Fibroblast of skin of left biceps (primary cell): ENCODE data around the gene SEMA5A.

Experiments
- DNase-seq, 2 experiments: peaks; one replicate each; pipeline ENCODE4 v3.0.0-alpha.2; 2013; ENCODE audit warnings: low read depth in 2 of 2

The SEMA5A gene

GRCh38 chr5:9331372-9331771 lies 214.5 kb downstream of the SEMA5A start:
- no peak for DNase-seq

GRCh38 chr5:9329125-9329524 lies 216.8 kb downstream of the SEMA5A start:
- DNase-seq: no peak

GRCh38 chr5:9325549-9325948 lies 220.3 kb downstream of the SEMA5A start:
- no peak for DNase-seq

GRCh38 chr5:9324348-9325077 lies 221.4 kb downstream of the SEMA5A start:
- no peak for DNase-seq

GRCh38 chr5:9320652-9321051 lies 225.2 kb downstream of the SEMA5A start:
- no peak for DNase-seq

- DNase-seq: no peak
Observed at GRCh38 chr5:9318031-9318430, 227.8 kb downstream of the SEMA5A start.

- no peak for DNase-seq
Observed at GRCh38 chr5:9316733-9317132, 229.1 kb downstream of the SEMA5A start.

- no peak for DNase-seq
Observed at GRCh38 chr5:9316041-9316440, 229.8 kb downstream of the SEMA5A start.

GRCh38 chr5:9314558-9314957 lies 231.3 kb downstream of the SEMA5A start:
- DNase-seq: no peak

GRCh38 chr5:9313751-9314150 lies 232.1 kb downstream of the SEMA5A start:
- DNase-seq: no peak

GRCh38 chr5:9307150-9307549 lies 238.7 kb downstream of the SEMA5A start:
- DNase-seq: no peak

- DNase-seq: no peak
Observed at GRCh38 chr5:9302218-9302617, 243.7 kb downstream of the SEMA5A start.

GRCh38 chr5:9301200-9301599 lies 244.7 kb downstream of the SEMA5A start:
- DNase-seq: no peak

GRCh38 chr5:9297134-9297533 lies 248.7 kb downstream of the SEMA5A start:
- no peak for DNase-seq

GRCh38 chr5:9295466-9295801 lies 250.4 kb downstream of the SEMA5A start:
- DNase-seq: no peak

- no peak for DNase-seq
Observed at GRCh38 chr5:9294793-9295465, 250.9 kb downstream of the SEMA5A start.

GRCh38 chr5:9288234-9288633 lies 257.6 kb downstream of the SEMA5A start:
- DNase-seq: no peak

- DNase-seq: peak; percentile 62 to 73
Observed at GRCh38 chr5:9284781-9285307, 261.0 kb downstream of the SEMA5A start.

- DNase-seq: peak in 1 of 2 experiments; percentile 18
Observed at GRCh38 chr5:9284272-9284671, 261.6 kb downstream of the SEMA5A start.

GRCh38 chr5:9283473-9283872 lies 262.4 kb downstream of the SEMA5A start:
- no peak for DNase-seq

GRCh38 chr5:9283021-9283420 lies 262.9 kb downstream of the SEMA5A start:
- DNase-seq: peak in 1 of 2 experiments; percentile 17

GRCh38 chr5:9282211-9282610 lies 263.7 kb downstream of the SEMA5A start:
- peak in 1 of 2 experiments; percentile 60 for DNase-seq

- no peak for DNase-seq
Observed at GRCh38 chr5:9279774-9280173, 266.1 kb downstream of the SEMA5A start.
